ENCODE data around the gene NCAPG2.

NCAPG2 gene

DNA sequence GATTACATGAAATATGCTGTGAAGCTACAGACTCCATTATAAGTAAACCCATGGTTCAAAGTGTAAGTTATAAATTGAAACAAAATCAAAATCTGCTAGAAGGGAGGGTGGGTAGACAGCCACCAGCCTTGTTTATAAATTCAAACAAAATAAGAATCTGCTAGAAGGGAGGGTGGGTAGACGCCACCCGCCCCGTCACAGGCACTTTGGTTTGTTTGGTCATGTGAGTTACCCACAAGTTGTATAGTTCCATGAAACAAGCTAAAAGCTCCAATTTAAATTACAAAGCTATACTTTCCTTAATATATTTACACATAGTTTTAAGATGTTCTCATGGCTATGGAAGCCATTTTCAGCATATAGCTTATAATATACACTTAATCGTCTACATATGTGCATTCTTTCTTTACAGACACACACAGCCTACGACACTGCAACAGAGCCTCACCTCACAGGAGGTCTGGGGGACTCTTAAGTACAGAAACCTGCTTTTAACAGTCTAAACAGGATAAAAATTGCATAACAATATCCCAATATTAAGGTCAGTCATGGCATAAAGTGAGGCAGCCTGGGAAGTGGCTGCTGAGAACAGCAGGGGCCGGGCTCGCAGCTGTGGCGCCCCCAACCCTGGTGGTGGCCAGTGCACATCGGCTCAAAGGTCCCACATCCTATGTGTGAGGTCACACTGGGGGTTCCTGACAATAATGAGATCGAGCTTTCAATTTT, 28.1 kb upstream of the NCAPG2 start:
- DNase-seq: no peak

DNA sequence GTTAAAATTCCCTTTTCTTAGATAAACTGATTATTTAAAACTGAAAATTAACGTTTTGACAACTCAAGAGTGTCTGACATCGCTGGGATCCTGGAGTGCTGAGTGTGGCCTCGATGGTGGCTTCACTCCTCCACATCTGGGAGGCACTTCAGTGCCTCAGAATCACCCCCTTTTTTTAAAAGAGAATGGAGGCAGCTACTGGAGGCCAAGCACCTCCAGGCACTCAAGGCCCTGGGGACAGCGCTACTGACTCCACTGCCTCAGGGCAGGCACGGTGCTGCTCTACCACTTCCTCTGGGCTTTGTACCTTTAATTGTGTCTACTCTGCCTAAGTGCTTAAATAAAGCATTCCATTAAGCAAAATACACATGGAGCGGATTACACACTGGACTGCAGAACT, 27.2 kb upstream of the NCAPG2 start:
- DNase-seq: no peak

DNA sequence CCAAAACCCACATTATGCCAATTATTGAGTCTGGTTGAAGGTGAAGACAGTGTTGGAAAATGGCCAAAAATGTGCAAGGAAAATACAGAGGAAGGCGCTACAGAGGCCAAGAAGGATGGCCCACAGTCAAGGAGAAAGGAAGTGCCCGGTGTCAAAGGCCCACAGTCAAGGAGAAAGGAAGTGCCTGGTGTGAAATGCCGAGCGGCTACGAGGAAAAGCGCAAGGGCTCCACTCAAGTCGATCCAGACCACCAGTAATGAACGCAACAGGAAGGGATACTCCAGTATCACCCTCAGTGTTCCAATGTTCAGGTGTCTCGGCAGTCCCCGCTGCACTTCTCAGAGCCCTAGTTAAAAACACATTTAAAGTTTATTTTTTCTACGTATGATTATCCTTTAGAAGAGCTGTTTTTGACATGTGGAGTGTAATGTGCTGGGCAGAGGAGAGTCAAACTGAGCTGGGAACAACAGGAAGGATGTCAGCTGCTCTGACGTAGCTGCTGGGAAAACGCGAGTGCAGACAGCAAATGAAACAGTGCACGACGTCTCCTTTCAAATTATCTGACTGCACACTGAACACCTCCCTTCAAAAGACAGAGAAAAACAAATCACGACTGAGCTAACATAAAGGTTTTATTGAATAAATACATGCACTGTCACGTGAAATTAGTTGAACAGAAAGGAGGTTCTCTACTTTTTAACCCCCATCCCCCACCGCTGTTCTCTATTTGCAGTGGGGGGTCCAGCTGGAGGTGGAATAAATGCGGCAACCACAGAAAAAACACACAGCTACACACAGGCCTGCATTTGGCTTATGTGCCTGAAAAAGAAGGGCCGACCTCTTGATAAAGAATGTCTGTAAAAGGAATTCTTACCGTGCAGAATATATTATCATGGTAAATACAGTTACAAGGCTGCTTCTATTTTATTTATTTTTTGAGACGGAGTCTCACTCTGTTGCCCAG, 26.1 kb upstream of the NCAPG2 start:
- no peak for DNase-seq

DNA sequence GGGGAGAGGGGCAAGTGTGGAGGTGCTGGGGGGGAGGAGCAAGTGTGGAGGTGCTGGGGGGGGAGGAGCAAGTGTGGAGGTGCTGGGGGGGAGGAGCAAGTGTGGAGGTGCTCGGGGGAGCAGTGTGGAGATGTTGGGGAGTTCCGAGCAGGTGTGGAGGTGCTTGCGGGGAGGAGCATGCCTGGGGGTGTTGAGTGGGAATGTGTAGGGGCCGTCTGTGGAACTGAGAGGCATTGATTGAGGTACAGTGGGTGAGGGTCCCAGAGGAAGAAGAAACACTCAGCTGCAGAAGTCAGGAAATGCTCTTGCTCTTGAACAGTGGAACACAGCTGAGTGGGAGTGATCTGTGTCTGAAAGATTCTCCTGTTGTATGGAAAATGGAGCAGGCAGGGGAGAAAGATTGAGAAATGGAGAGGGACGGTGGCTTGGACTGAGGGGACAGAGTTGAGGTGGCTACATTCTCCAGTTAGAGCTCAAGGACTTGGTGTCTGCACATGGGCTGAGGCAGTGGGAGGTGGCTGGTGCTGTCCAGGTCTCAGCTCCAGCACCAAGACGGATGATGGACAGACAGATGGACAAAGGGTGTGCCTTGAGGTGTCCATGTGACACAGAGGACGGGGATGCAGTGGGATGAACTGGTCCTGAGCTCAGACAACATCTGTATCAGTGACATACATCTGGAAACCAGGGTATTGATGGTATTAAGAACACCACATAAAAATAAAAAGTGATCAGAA, 25.2 kb upstream of the NCAPG2 start:
- DNase-seq: no peak

DNA sequence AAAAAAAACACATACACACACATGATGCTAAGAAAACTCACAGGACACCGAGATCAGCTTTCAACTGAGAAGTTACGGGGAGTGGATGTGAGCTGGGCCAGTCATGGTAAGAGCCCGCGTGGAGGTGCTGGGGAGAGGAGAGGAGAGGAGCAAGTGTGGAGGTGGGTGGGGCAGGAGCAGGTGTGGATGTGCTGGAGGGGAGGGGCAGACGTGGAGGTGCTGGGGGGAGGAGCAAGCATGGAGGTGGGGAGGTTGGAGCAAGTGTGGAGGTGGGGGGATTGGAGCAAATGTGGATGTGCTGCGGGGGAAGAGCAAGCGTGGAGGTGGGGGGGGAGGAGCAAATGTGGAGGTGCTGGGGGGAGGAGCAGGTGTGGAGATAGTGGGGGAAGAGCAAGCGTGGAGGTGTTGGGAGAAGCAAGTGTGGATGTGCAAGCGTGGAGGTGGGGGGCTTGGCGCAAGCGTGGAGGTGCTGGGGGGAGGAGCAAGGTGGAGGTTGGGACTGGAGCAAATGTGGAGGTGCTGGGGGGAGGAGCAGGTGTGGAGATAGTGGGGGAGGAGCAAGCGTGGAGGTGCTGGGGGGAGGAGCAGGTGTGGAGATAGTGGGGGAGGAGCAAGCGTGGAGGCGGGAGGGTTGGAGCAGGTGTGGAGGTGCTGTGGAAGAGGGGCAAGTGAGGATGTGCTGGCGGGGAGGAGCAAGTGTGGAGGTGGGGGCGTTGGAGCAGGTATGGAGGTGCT, 24.5 kb upstream of the NCAPG2 start:
- no peak for DNase-seq

DNA sequence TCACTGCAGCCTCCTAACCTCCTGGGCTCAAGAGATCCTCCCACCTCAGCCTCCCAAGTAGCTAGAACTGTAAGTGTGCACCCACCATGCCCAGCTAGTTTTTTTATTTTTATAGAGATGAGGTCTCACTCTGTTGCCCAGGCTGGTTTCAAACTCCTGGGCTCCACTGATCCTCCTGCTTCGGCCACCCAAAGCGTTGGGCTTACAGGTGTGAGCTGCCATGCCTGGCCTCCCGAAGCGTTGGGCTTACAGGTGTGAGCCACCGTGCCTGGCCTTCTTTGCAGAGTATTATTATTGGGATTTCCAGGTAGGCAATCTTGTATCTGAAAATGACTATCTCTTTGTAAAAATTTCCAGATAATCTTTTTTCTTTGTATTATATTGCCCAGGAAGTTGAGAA, 23.1 kb upstream of the NCAPG2 start:
- DNase-seq: no peak

DNA sequence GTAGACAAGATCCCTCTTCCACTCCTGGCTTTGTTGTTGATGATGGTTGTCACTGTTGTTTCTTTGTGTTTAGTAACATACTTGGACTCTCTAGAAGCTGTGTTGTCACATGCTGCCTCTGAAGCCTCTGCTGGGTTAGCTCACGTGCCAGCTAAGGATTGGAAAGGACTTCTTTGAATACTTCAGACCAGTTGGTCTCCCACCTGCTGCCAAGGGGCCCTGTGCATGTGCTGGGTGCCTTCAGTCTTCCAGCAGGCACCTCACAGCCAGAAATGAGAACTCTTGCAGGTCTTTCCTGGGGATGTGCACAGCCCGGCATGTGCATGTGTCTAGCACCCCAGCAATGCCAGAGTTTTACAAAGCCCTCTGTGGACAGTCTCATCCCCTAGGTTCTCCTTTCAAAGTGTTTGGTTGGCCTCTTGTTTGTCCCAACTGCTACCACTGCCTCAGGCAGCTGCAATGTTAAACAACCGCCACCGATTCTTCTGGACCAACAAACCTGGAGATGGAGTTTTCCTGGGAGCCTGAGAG, 21.7 kb upstream of the NCAPG2 start:
- no peak for DNase-seq

DNA sequence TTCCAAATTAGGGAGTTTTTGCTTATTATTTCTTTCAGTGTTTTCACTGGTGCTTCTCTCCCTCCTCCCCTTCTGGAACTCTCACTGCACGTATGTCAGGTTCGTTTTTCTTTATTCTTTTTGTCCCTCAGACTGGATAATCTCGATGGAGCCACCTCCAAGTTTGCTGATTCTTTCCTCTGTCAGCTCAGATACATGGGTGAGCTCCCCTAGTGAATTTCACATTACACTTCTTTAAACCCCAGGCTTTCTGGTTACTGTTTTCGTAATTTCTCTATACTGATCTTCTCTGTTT, 20.8 kb upstream of the NCAPG2 start:
- no peak for DNase-seq

DNA sequence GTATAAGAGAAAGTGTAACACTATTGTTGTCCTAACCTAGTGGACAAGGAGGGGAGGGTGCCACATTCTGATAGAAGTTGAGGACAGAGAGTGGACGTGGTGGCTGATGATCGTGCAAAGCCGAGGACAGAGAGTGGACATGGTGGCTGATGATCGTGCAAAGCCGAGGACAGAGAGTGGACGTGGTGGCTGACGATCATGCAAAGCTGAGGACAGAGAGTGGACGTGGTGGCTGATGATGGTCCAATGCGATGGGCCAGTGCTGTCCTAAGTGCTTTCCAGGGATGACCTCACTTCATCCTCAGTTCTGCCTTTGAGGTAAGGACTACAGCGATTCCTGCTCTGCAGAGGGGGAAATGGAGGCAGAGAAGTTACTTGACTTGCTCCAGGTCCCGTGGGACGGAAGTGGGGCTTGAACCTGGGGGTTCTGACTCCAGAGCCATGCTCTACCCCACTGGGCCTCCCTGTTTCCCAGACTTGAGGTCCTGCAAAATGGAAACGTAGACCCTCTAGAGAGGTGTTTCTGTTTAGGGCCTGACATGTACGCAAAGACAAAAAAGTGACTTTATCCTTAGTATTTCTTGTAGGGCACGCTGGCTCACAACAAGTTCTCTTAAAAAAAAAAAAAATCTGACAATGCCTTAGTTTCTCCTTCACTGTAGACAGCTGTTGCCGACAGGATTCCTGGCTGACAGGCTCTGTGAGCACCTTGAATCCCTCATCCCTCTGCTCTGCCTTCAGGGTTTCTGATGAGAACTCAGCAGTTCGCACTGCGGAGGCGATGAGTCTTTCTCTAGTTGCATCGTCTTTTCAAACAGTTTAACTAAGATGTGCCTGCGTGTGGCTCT, 20.3 kb upstream of the NCAPG2 start:
- DNase-seq: no peak

DNA sequence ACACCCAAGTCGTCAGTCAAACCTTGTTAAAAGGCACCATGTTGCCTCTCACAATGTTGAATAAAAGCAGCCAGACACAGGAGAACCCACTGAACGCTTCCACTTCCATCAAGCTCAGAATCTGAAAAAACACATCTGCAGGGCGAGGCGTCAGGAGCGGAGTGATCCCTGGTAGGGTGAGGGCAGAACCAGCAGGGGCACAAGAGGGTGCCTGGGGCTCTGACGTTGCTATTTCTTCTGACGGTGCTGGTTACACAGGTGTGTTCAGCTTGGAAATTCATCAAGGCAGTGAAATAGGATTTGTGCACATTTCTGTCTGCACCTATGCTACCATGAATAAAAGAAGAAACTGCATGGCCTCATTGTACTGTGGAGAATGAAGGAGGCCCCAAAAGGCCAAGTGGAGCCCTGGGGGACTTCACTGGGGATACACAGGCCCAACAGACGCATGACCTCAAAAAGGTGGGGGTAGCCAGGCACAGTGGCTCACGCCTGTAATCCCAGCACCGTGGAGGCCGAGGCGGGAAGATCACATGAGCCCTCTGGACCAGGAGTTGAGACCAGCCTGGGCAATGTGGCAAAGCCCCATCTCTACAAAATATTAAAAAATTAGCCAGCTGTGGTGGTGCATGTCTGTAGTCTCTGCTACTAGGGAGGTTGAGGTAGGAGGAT, 19.2 kb upstream of the NCAPG2 start:
- no peak for DNase-seq

DNA sequence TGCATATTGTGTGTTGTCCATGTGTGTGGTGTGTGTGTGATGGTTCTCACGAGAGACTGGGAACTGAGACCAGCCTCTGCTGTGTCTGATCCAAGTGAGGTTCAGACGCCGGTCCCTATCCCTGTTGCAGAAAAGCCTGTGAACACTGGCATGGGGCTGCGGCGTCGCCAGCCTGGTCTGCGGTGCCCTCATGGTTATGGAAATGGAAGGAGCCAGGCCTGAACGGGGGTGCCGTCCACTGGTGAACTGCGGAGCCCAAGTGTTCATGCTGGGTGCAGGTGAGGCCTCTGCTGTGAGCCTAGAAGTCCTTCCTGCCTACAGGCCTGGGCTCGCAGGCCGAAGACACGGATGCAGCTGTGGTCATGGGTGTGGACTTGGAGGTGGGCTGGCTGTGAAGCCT, 18.7 kb upstream of the NCAPG2 start:
- DNase-seq: no peak

DNA sequence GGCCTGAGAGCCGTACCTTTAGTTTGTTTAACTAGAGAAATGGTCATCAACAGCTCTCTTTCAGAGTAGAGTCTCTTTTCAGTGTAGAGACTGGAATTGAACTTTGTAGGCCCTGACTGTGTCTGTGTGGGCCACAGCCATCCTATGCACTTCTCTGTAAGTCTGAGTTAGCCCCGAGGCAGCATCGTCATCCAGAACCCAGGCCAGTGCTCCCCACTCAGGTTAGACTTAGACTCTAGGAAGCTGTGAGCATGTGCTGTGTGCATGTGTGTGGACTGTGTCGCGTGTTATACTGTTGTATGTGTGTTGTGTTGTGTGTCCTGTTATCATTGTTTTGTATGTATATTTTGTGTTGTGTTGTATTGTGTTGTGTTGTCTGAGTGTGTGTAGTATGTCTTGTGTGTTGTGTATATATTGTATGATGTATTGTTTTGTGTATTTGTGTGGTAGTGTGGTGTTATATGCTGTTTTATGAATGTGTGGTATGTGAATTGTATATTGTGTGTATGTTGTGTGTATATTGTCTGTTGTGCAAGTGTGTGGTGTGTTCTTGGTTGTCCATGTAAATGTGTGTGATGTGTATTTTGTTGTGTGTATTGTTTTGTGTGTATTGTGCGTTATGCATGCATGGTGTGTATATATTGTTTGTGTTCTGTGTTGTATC, 18.1 kb upstream of the NCAPG2 start:
- no peak for DNase-seq

DNA sequence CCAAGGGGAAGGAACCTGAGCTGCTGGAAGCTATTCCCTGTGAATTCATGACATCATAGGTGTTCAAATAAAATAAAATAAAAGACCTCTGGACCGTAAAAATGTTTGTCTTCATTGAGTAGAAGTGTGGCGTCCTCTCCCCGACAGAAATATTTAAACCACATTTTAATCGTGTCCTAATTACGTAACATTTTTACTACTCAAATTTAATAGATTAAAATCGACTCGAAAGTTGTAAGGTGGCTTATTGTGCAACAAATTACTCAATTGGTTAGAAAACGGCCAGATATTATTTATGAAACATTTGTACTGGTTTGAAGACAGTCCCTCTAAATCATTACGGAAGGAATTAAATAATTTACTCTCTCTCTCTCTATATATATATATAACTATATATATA, 15.5 kb upstream of the NCAPG2 start:
- DNase-seq: no peak

DNA sequence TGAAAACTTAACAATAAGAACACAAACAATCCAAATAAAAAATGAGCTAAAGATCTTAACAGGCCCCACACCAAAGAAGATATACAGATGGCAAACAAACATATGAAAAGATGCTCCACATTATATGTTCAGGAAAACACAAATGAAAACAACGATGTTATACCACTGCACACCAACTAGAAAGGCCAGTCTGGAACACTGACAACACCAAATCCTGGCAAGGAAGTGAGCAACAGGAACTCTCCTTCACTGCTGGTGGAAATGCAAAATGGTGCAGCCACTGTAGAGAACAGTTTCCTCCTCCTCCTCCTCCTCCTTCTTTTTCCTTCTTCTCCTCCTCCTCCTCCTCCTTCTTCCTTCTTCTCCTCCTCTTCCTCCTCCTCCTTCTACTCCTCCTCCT, 12.2 kb upstream of the NCAPG2 start:
- no peak for DNase-seq

DNA sequence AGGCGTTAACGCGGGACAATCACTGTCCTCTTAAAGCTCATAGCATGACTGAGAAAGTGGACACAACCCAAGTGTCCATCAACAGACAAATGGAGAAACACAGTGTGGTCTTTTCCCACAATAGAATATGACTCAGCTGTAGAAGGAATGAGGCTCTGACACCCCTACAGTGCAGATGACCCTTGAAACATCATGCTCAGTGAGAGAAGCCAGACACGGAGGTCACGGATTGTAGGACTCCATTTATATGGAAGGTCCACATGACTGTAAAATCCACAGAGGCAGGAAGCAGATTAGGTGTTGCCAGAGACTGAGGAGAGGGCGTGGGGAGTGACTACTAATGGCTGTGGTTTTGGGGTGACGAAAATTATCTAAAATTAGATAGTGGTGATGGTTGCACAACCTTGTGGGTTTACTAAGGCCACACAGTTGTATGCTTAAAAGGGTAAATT, 6.1 kb upstream of the NCAPG2 start:
- peak; percentile 93 for DNase-seq

DNA sequence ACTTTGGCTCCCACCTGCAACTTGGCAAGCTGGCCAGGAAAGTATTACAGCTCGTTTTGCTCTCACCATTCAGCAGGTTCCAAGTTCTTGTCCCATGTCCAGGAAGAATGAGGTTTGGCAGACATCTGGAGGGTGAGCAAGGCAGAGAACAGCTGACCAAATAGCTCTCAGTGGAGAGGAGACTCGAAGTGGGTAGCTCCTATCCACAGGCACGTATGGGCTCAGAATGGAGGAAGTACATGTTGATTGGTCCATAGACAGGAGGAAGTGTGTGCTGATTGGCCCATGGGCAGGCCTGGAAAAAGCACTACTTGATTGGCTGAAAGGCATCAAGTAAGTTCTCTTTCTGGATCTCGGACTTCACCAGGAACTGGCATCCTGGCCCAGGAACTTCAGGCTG, 3.0 kb upstream of the NCAPG2 start:
- DNase-seq: no peak

DNA sequence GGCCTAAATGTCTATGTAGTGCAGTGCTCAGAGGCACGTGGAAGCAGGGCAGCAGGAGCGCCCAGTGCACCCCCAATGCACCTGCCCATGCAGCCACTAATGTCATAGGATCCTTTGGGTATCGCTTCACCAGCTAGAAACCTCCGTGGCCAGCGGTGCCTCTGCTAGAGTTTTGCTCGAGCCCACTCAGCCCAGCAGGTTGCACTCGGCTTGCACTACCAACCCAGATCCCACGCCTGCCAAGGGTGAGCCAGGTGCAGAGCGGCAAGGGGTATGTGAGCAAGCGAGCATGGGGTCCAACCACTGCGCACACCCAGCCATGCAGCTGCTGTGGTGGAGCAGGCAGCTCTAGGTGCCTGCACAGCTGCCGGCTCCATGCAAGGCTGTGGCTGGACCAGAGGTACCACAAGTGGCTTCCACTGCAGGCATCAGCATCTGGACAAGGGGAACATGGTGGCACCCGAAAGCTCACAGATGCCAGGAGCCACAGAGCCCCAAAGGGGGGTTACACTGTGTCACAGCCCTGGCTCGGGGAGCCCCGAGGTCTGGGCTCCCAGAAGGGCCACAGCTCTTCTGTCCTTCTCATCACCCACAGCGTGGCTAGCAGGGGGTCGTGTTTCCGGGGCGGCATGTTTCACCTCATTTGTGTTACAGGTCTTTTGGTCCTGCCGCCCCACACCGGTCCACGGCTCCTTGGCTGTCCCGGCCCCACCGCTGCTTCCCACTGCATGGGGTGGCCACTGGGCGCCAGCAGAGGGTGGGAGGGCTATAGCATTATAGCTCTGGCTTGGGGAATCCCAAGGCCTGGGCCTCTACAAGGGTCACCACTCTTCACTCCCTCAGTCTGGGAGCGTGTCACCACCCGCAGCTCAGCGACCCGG, 2.3 kb upstream of the NCAPG2 start:
- no peak for DNase-seq

DNA sequence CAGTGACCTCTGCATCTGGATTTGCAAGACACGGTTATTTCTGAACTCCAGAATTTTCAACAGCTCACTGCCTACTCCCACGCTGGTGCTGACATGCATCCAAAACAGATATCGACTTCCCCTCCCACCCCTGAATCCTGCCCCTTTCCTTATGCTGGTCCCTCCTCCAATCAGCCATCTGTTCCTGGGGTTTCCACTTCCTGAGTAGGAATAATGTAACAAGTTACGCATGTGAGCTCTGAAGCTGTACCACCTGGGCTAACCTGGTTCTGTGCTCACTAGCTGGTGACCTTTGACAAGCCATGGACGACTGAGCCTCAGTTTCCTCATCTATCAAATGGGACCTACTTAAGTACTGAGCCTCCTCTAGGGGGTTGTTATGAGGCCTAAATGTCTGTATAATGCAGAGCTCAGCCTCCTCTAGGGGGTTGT, 1.7 kb upstream of the NCAPG2 start:
- DNase-seq: peak; percentile 49

DNA sequence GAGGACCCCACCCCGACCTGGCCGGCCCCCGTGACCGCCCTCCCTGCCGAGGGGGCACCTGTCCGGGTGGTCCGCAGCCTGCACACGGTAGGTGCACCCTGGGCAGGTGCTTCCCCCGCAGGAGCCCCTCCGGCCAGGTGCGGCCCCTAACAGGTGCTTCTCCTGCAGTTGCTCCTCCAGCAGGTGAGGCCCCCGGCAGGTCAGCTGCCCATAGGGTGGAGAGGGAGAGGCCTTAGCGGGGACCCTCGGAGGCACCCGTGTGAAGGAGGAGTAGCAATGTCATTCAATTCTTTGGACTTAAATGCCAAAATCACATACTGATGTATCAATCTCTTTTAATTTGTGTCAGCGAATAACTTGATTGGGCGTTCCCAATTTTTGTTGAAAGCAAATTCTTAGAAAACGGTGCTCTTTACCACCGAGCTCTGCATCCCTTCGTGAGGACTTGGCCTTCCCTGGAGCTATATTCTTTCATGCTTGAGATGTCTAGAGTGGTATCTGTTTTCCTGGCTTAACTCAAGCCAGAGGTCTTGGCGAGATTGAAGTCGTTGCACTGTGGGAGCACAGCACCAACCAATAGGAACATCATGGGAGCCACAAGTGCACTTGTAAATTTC, 738 bp upstream of the NCAPG2 start:
- no peak for DNase-seq
